NCI-H226 (cell line): ENCODE results near the gene PKHD1.

Source experiments
- DNase-seq: peaks from one replicate; pipeline ENCODE4 v3.0.0-alpha.2; 2015

Gene PKHD1

GRCh38 chr6:51675922-51676275 lies 411.5 kb downstream of the PKHD1 start:
- no peak for DNase-seq

- DNase-seq = no peak
These were observed 412.1 kb downstream of the PKHD1 start for GRCh38 chr6:51675020-51675921.

GRCh38 chr6:51663525-51663924 lies 423.9 kb downstream of the PKHD1 start:
- DNase-seq = no peak

GRCh38 chr6:51660767-51661166 lies 426.6 kb downstream of the PKHD1 start:
- no peak for DNase-seq

- DNase-seq = no peak
These were observed 429.9 kb downstream of the PKHD1 start for GRCh38 chr6:51657491-51657890.

GRCh38 chr6:51655517-51655916 lies 431.9 kb downstream of the PKHD1 start:
- no peak for DNase-seq

GRCh38 chr6:51654647-51655046 lies 432.8 kb downstream of the PKHD1 start:
- no peak for DNase-seq

GRCh38 chr6:51651132-51651817 lies 436.1 kb downstream of the PKHD1 start:
- DNase-seq = no peak

- no peak for DNase-seq
These were observed 438.6 kb downstream of the PKHD1 start for GRCh38 chr6:51648774-51649173.

- no peak for DNase-seq
These were observed 439.2 kb downstream of the PKHD1 start for GRCh38 chr6:51648236-51648635.

GRCh38 chr6:51644426-51644825 lies 443.0 kb downstream of the PKHD1 start:
- DNase-seq = no peak

GRCh38 chr6:51640021-51640420 lies 447.4 kb downstream of the PKHD1 start:
- DNase-seq = no peak

- no peak for DNase-seq
These were observed 454.0 kb downstream of the PKHD1 start for GRCh38 chr6:51633424-51633823.

GRCh38 chr6:51630011-51630410 lies 457.4 kb downstream of the PKHD1 start:
- DNase-seq = no peak

GRCh38 chr6:51626391-51626790 lies 461.0 kb downstream of the PKHD1 start:
- DNase-seq = no peak

- no peak for DNase-seq
These were observed 461.8 kb downstream of the PKHD1 start for GRCh38 chr6:51625566-51625965.

GRCh38 chr6:51620971-51621370 lies 466.4 kb downstream of the PKHD1 start:
- DNase-seq = no peak

- no peak for DNase-seq
These were observed 468.2 kb downstream of the PKHD1 start for GRCh38 chr6:51619042-51619799.

- DNase-seq = no peak
These were observed 468.9 kb downstream of the PKHD1 start for GRCh38 chr6:51618563-51618962.

GRCh38 chr6:51617751-51618150 lies 469.7 kb downstream of the PKHD1 start:
- no peak for DNase-seq

- no peak for DNase-seq
These were observed 471.2 kb downstream of the PKHD1 start for GRCh38 chr6:51616243-51616642.

- no peak for DNase-seq
These were observed 472.7 kb downstream of the PKHD1 start for GRCh38 chr6:51614725-51615124.

GRCh38 chr6:51613558-51613957 lies 473.9 kb downstream of the PKHD1 start:
- DNase-seq = no peak

GRCh38 chr6:51608932-51609331 lies 478.5 kb downstream of the PKHD1 start:
- DNase-seq = no peak
